Tibial nerve (tissue), 4 donors: ENCODE data around the gene MAML3. TPM values are rescaled to one million over a fixed set of nuclear protein-coding genes. Genes with fewer than 3 reads are reported as not detected.

Experiments
- DNase-seq, 2 donors: peaks; one replicate each; pipeline ENCODE4 v3.0.0-alpha.2; 2019; ENCODE audit warnings: low spot score in 2 of 2
- H3K27ac ChIP-seq, 4 donors: fragments of 200-600 bp; sonication (generic) in 3 of 4; one replicate each; pipeline ENCODE4 v1.5.1; 2017 to 2019; ENCODE audit warnings: mild to moderate bottlenecking in 1 of 4
- H3K27me3 ChIP-seq, 2 donors: fragments of 200-600 bp; sonication (generic) in 1 of 2; one replicate each; pipeline versions ENCODE4 v1.5.1 to v1.6.0; 2017 to 2019
- H3K36me3 ChIP-seq, 3 donors: fragments of 200-600 bp; sonication (generic); one replicate each; pipeline ENCODE4 v1.5.1; 2018 to 2019
- H3K4me1 ChIP-seq, 4 donors: fragments of 200-600 bp; sonication (generic) in 3 of 4; one replicate each; pipeline ENCODE4 v1.5.1; 2017 to 2019
- H3K4me3 ChIP-seq, 4 donors: fragments of 200-600 bp; sonication (generic) in 3 of 4; one replicate each; pipeline ENCODE4 v1.5.1; 2017 to 2019; ENCODE audit warnings: mild to moderate bottlenecking in 1 of 4, moderate library complexity in 1 of 4
- H3K9me3 ChIP-seq, 4 donors: fragments of 200-600 bp; sonication (generic) in 3 of 4; one replicate each; pipeline ENCODE4 v1.5.1; 2017 to 2019
- EP300 ChIP-seq, 2 donors: sonication (generic); formaldehyde crosslinking; IDR thresholded peaks; one replicate each; pipeline ENCODE4 v1.6.1; 2017; ENCODE audit warnings: antibody characterized with exemption in 2 of 2, mild to moderate bottlenecking in 1 of 2
- POLR2A ChIP-seq, 2 donors: fragments of 450-650 bp; IDR thresholded peaks; one replicate each; pipeline ENCODE4 v1.6.1; 2017; ENCODE audit warnings: antibody characterized with exemption in 2 of 2, mild to moderate bottlenecking in 2 of 2, moderate library complexity in 2 of 2
- WGBS, 2 donors: methylation state at CpG; one replicate each; pipeline ENCODE4 v1.1.5; 2018; 5-methylcytosine and 5-hydroxymethylcytosine counted together
- total RNA-seq, 4 donors: library from RNA; depleted of rRNA; stranded (reverse); fragments of >200 nt; gene quantifications; one replicate each; pipeline ENCODE4 v1.1.0, GENCODE V29; 2016
- TF ChIP-seq, protein P1 (sequence below), 5 experiments: fragments of 200-600 bp in 3 of 5; fragments of 450-650 bp in 2 of 5; sonication (generic) in 3 of 5; IDR thresholded peaks; one replicate each; pipeline ENCODE4 v1.5.1; 2016 to 2019; ENCODE audit warnings: antibody characterized with exemption in 5 of 5, mild to moderate bottlenecking in 3 of 5, moderate library complexity in 2 of 5

MAML3 gene
- total RNA-seq, 4 donors from 2014 or later, result 8.6 to 10.5 (median 9.4) TPM

DNA sequence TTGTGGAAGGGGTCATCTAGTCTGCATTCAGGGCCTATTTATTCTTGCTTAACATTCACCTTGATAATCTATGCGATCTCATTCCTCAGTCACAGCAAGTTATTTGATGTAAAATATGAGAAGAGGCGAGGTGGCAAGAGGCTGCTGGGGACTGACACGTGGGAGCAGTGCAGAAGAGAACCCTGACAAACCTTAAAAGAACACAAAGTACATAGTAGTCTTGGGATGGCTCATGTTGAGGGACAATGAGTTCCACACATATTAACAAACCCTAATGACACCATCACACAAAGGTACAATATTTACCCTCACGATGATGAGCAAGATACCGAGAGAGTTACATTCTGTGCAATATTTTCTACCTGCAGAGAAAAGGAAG, 57.5 kb downstream of the MAML3 start:
- Histone ChIP-seq H3K27me3 (no peaks in the 10 kb centered on the region), H3K4me3 (no peak overlapping the region), H3K4me1 (peaks cover 0 to 91% (median 55%) of the 10 kb centered on the region in 4 donors), H3K9me3 (no peaks in the 10 kb centered on the region), H3K27ac (peak overlapping the region in 2 of 4 donors; percentile 82 to 84), H3K36me3 (no peaks in the 10 kb centered on the region)
- WGBS, 2 donors, result 86 to 88% methylated on average over 5 of the region's 5 CpGs
- no peak for DNase-seq
- TF ChIP-seq POLR2A (IDR thresholded peaks at IDR 0.05) (no peak), EP300 (IDR thresholded peaks at IDR 0.05) (no peak)
- TF ChIP-seq, protein P1, sequence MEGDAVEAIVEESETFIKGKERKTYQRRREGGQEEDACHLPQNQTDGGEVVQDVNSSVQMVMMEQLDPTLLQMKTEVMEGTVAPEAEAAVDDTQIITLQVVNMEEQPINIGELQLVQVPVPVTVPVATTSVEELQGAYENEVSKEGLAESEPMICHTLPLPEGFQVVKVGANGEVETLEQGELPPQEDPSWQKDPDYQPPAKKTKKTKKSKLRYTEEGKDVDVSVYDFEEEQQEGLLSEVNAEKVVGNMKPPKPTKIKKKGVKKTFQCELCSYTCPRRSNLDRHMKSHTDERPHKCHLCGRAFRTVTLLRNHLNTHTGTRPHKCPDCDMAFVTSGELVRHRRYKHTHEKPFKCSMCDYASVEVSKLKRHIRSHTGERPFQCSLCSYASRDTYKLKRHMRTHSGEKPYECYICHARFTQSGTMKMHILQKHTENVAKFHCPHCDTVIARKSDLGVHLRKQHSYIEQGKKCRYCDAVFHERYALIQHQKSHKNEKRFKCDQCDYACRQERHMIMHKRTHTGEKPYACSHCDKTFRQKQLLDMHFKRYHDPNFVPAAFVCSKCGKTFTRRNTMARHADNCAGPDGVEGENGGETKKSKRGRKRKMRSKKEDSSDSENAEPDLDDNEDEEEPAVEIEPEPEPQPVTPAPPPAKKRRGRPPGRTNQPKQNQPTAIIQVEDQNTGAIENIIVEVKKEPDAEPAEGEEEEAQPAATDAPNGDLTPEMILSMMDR (IDR thresholded peaks at IDR 0.05), result no peak

DNA sequence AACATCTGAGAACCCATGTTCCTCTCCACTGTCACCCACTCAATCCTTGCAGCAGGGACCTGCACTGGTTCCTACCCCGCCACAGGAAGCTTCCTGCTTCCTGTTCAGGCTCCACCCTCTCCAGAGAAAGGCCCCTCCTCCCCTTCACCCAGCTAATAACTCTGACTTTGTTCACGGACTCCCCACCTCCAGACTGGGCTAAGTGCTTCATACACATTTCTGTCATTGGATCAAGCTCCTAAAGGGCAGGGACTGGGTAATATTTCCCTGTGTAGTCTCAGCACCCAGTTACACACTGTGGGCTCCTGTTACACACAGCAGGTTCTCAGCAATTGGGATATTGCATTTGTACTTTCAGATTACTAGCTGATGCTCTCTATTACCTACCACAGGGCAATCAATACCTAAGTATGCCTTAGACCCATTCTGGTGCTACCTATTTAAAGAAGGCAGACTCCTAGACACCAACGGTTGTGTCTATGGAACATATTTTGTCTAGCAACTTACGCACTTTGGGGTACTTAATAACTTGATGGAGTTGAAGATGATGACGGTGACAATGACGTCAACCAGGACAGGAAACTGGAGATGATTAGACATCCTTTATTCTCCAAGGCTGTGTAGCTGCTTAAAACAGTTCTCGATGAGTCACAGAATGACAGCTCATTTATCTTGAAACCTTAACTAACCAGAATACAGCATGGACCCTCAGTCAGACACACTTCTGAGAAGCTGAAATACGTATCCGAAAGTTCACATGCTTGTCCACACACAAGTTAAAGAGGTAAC, 58.1 kb downstream of the MAML3 start:
- 66 to 76% methylated on average over 9 of the region's 9 CpGs for WGBS, 2 donors
- Histone ChIP-seq H3K36me3 (no peaks in the 10 kb centered on the region), H3K27ac (peak overlapping the region in 3 of 4 donors; percentile 44 to 84 (median 82)), H3K9me3 (no peaks in the 10 kb centered on the region), H3K4me1 (peaks cover 0 to 95% (median 59%) of the 10 kb centered on the region in 4 donors), H3K27me3 (no peaks in the 10 kb centered on the region), H3K4me3 (peak overlapping the region in 1 of 4 donors; percentile 9)
- DNase-seq, result no peak
- TF ChIP-seq POLR2A (IDR thresholded peaks at IDR 0.05), result peak in 1 of 2 donors; percentile 26
- TF ChIP-seq EP300 (IDR thresholded peaks at IDR 0.05), result no peak

- no peaks in the 10 kb centered on the region for H3K36me3 ChIP-seq
- H3K9me3 ChIP-seq, result no peaks in the 10 kb centered on the region
- H3K27ac ChIP-seq, result peak overlapping the region; percentile 16 to 84 (median 63)
- peaks cover 0 to 92% (median 53%) of the 10 kb centered on the region in 4 donors for H3K4me1 ChIP-seq
- H3K27me3 ChIP-seq, result no peaks in the 10 kb centered on the region
- H3K4me3 ChIP-seq, result peak overlapping the region in 1 of 4 donors; percentile 5
- DNase-seq, result peak; percentile 32 to 59
- WGBS, 2 donors, result 39 to 45% methylated on average over 17 of the region's 17 CpGs
- TF ChIP-seq, protein P1 (IDR thresholded peaks at IDR 0.05), result no peak
- TF ChIP-seq POLR2A (IDR thresholded peaks at IDR 0.05) (peak in 1 of 2 donors; percentile 25), EP300 (IDR thresholded peaks at IDR 0.05) (peak in 1 of 2 donors; percentile 73)
These were observed 59.3 kb downstream of the MAML3 start for GRCh38 chr4:140094438-140095420.

DNA sequence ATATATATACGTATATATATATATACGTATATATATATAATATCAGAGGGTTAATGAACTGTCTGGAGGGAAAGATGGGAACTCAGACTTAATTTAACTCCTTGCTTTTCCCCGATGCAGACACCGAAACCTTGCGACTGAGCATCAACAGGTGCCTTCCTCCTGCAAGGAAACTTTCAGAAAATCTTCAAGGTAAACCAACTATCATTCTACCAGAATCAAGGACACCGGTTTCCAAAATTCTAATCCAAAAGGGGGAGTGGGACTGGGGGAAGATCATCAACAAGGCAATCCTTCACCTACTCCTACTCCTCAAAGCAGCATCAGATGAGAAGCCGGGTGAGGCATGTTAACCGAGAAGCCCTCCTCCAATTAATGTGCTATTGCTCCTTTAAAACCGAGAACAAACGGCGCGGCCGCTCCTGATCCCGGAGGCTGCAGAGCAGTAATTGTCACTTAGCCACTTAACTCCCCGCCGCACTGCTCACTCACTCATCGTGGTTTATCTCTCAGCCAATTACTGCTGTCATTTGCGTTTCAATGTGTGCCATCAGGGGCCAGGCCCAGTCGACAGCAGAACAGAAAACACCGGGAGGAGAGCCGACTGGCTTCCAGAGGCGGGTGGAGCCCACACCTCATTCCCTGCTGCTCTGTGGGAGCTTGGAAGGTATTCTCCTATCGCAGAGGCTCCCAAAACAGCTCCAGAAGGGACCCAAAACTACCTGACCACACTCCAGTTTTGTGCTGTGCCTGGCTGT, 61.7 kb downstream of the MAML3 start:
- 41% methylated on average over 23 of the region's 23 CpGs for WGBS, 2 donors
- H3K4me3 ChIP-seq, result peak overlapping the region in 3 of 4 donors; percentile 6 to 41 (median 21)
- no peaks in the 10 kb centered on the region for H3K9me3 ChIP-seq
- H3K36me3 ChIP-seq, result no peaks in the 10 kb centered on the region
- DNase-seq, result no peak
- peak overlapping the region; percentile 21 to 74 (median 49) for H3K27ac ChIP-seq
- no peaks in the 10 kb centered on the region for H3K27me3 ChIP-seq
- peaks cover 0 to 74% (median 34%) of the 10 kb centered on the region in 4 donors for H3K4me1 ChIP-seq
- TF ChIP-seq EP300 (IDR thresholded peaks at IDR 0.05) (no peak), POLR2A (IDR thresholded peaks at IDR 0.05) (no peak)
- TF ChIP-seq, protein P1 (IDR thresholded peaks at IDR 0.05), result no peak

- no peak overlapping the region for H3K4me3 ChIP-seq
- TF ChIP-seq, protein P1 (IDR thresholded peaks at IDR 0.05), result no peak
- TF ChIP-seq POLR2A (IDR thresholded peaks at IDR 0.05) (no peak), EP300 (IDR thresholded peaks at IDR 0.05) (no peak)
- no peak overlapping the region for H3K27ac ChIP-seq
- no peaks in the 10 kb centered on the region for H3K27me3 ChIP-seq
- no peak for DNase-seq
- H3K4me1 ChIP-seq, result peaks cover 0 to 65% (median 28%) of the 10 kb centered on the region in 4 donors
- H3K9me3 ChIP-seq, result no peaks in the 10 kb centered on the region
- no peaks in the 10 kb centered on the region for H3K36me3 ChIP-seq
These were observed 62.7 kb downstream of the MAML3 start for GRCh38 chr4:140091305-140091704.
